Stimulated activated CD8-positive, alpha-beta memory T cell treated with anti-CD3 and anti-CD28 coated beads, Interleukin-4, amount 100 ng/mL, for 24 hours (primary cell): ENCODE measurements around the gene OBP2A.

Source experiments
- DNase-seq: peaks from one replicate; pipeline ENCODE4 v3.0.0-alpha.2; 2020; ENCODE audit warnings: low read depth

The OBP2A gene

DNA sequence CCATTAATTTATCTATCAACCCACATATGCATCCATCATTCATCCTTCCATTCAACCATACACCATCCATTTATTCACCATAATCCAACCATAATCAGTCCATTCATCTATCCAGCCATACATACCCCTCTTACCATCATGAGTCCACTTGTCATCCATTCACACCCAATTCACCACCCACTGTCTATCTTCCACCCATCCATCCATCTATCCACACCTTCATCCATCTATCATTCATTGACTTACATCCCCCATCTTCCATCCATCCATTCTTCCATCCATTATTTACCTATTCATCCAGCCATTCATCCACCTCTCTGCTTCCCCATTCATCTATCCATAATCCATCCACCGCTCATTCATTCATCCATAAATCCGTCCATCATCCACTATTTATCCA lies 33.4 kb downstream of the OBP2A start:
- DNase-seq: no peak

DNA sequence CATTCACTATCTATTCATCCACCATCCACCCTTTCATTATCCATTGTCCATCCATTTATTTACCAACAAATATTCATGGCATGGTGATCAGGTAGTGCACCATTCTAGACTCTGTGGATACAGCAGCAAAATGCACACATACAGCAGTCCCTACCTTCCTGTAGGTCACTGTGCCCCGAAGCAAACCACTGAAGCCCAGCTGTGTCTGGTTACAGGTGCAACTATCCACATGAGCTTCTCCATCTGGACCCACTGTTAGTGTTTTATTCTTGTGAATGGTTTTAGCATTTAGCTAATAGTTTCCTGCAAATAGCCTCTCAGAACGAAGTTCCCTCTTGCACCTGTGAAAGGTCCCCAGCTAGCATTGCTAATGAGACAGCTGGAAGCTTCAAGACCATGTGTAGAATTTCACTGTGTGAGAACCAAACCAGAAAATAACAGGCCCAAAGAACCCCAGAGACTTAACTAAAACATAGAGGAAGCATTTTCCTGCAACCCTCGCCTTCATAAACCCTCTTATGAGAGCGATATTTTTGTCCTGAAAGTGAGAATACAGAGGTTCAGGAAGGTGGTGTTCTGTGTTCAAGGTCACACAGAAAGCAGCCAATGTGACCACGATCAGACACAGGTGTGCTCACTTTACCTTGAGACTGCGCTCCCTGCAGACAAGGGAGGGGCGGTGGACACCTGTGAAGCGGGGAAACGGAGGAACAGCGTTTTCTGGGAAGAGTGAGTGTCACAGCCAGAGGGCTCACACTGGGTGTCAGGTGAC lies 34.1 kb downstream of the OBP2A start:
- no peak for DNase-seq

DNA sequence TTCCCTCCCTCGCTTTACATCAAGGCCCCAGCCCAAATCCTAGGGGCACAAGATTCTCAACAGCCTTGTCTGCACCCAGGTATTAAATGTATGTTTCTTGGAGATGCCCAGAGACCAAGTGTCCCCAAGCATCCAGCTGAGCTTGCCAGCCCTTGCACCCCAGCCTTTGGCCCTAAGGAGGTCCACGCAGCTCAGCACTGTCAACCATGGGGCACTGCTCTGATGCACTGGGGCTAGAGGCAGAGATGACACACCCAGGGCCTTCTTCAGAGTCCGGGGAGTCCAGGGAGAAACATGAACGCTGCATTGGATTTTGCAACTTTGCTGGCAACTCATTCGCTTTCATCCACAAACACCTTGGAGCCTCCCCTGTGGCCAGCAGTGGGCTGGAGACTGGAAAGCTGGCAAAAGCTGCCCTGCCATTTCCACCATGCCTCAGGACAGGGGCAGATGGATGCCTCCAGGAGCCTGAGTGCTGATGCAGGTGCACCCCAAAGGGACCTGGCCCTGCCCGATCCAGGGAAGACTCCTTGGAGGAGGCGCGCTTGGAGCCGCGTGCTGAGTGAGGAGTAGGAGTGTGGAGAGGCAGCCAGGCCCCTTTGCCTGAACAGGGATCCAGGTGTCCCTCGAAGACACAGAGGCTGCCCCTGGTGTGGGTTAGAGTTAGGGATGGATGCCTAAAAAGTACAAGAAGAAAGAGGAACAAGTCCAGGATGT lies 34.9 kb downstream of the OBP2A start:
- no peak for DNase-seq

DNA sequence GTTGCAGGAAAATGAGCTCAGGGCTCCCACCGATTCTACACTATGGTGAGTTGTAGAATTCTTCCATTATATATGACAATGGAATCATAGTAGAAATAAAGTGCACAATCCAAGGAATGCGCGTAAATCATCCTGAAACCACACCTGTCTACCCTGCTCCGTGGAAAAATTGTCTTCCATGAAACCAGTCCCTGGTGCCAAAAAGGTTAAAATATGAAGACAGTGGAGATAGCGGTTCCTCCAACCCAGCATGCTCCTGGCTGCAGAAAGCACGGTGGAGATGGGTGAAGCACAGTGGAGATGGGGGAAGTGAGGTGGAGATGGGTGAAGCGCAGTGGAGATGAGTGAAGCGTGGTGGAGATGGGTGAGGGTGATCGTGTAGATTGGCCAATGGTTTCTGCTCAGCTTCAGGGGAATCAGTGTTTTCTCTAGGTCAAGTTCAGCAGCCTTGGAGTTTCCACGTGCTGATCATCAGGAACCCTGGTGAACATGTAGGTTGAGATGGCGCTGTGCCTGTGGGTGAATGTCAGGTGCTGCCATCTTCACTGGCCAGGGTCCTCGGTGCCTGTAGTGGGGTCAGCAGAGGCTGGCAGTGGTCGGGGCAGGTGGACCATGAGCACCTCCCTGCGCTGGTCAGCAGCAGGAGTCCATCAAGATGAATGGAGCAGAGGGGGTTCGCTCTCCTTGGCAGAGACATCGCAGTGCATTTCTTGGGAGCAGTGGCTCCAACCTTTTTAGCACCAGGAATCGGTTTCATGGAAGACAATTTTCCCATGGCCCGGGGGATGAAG lies 35.9 kb downstream of the OBP2A start:
- DNase-seq: no peak

DNA sequence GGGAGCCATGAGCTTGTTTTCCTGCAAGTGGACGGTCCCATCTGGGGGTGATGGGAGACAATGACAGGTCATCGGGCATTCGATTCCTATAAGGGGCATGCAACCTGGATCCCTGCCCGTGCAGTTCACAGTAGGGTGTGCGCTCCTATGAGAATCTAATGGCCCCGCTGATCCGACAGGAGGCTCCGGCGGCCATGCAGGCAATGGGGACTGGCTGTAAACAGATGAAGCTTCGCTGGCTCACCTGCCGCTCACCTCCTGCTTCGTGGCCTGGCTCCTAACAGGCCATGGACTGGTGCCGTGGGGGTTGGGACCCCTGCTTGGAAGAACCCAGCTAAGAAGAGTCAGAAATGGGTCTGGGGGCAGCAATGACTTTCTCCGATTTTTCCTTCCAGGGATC lies 36.6 kb downstream of the OBP2A start:
- DNase-seq: no peak

DNA sequence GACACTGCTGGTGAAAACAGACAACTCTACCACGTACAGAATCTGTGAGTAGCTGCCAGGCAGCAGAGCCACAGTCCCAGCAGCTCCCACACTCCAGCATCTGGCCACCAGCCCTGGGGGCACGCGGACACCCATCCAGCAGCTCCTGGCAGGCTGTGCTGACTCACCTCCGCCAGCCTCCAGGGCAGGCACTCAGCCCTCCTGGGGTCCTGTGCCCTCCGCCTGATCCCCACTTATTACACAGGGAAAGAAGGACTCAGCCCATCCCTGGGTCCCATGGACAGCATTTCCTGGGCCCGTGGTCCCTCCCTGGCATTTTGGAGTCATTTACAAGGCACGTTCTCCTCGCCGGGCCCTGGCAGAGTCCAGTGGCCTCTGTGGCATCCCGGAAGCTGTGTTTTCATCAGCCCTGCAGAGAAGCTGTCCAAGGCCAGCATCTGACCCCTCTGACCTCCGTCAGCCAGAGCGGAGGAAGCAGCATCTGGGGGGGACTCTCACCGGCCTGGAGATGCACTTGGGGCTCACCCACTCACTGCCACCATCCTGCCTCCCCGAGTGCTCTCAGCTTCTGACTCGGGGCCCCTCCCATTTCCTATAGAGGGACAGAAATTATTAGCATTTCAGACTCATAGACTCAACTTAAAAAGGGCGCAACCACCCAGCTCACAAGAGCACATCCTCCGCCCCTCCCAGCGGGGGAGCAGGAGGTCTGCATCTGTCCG lies 37.2 kb downstream of the OBP2A start:
- DNase-seq: no peak

DNA sequence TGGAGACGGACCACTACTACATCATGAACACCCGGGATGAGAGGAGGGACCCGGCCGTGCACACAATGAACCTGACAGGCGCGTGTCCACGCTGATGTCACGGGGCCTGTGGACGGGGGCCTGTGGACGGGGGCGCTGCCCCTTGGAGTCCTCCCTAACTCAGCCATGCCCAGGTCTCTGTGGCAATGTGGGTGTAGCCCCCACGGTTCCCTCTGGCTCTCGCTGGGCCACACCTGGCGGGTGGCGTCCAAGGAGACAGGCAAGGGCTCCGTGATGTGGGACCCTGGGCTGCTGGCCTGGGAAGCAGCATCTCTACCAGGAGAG lies 37.7 kb downstream of the OBP2A start:
- no peak for DNase-seq

DNA sequence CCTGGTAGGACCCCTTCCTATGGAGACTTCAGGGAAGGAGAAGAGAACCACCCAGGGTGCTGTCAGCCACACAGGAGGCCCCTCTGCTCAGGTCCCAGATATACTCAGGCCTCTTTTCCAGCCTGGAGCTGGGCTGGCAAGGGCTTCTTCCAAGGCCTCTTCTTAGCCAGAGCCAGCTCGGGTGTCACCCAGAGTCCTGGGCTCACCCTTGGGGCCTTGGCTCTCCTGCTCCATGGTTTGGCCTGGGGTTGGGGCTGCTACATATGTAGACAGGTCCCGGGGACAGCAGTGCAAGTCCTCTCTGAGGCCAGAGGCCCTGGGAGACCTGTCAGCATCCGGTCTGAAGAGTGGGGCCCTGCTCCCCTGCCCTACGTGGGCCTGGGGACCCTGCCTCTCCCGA lies 38.4 kb downstream of the OBP2A start:
- DNase-seq: no peak

DNA sequence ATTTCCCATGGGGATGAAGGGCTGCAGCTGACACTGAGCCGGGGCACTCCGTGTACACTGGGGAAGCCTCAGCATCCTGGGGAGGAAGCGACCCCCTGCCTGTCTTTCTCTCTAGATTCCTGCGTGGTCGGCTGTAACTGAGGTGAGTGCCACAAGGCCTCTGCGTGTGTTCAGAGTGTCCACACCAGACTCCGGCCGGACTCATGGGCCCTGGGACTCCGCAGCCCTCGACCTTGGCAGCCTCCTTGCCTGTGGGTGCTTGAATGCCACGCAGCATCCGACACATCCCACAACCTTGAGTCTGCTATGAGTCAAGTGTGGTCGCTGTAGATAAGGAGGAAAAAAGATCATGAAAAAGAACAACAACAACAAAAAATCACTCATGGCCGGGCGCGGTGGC lies 39.0 kb downstream of the OBP2A start:
- DNase-seq: no peak

DNA sequence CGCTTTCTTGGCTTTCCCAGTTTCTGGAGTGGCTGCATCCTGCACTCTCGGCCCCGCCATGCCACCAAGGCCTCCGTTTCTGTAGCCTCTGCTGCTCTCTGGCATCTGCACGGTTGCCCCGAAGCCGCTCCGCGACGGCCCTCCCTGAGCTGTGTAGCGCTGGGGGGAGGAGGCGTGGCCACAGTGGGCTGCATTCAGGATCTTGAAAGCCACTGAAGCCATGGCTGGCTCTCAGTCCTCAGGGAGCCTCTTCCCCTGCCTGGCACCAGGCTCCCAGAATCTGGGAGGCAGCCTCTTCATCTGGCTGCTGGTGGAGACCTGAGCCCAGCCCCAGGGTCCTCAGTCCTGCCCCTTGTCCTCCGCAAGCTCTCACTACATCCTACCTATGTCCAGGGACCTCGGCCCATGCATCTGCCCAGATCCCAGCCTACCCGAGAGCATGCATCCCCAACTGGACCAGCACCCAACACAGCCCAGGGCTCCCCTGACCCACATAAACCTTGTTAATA lies 40.7 kb downstream of the OBP2A start:
- no peak for DNase-seq

DNA sequence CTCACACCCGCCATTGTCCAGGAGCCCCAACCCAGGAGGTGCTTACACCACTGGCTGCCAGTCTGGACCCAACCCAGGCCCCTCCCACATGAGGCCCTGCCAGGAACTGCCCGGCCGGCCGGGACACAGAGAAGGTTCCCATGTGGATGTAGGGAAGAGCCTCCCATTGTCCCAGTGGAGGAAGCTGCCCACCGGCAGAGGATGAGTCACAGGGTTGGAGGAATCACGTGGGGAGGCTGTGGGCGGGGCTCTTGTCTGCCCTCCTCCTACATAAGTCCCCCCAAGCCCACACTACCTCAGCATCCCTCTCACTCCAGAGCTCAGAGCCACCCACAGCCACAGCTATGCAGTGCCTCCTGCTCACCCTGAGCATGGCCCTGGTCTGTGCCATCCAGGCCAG lies 41.7 kb downstream of the OBP2A start:
- no peak for DNase-seq

DNA sequence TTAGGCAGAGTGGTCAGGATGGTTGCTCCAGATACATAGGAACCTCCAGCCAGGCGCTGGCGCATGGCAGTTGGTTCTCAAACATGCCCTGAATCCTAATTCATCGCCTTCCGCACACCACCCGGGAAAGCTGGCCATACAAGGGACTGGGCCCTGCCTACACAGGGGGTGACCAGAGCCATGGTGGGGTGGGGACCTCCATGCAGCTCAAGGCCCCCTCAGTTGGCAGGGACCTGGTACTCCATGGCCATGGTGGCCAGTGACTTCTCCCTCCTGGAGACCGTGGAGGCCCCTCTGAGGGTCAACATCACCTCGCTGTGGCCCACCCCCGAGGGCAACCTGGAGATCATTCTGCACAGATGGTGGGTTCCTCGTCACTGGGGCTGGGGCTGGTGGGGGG lies 42.4 kb downstream of the OBP2A start:
- DNase-seq: no peak

DNA sequence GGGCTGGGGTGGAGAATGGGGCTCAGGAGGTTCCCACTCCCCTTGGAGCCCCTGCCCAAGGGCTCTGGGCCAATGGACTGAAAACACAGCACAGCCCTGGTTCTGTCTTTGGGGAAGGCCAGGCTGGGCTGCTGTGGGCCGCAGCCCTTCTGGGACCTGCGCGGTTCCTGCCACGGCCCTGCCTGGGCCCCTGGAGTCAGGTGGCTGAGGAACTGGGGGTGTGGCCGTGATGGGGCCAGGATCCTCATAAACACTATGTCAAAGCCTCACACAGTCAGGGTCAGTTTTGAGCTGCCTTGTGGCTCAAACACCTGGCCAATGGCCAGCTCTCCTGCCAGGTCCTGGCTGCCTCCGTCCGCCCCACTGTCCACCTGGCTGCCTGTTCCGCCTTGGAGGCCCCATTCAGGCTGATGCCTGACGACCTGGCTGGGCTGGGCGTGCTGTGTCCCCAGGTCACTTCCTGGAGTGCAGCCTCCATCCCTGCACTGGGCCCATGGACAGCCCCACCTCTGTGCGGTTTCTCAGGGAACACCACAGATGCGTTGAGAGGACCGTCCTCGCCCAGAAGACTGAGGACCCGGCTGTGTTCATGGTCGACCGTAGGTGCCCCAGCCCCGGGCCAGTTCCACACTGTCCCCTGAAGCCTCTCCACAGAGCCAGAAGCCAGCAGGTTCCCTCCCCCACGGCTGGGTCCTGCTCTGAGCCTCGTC lies 43.1 kb downstream of the OBP2A start:
- DNase-seq: no peak

DNA sequence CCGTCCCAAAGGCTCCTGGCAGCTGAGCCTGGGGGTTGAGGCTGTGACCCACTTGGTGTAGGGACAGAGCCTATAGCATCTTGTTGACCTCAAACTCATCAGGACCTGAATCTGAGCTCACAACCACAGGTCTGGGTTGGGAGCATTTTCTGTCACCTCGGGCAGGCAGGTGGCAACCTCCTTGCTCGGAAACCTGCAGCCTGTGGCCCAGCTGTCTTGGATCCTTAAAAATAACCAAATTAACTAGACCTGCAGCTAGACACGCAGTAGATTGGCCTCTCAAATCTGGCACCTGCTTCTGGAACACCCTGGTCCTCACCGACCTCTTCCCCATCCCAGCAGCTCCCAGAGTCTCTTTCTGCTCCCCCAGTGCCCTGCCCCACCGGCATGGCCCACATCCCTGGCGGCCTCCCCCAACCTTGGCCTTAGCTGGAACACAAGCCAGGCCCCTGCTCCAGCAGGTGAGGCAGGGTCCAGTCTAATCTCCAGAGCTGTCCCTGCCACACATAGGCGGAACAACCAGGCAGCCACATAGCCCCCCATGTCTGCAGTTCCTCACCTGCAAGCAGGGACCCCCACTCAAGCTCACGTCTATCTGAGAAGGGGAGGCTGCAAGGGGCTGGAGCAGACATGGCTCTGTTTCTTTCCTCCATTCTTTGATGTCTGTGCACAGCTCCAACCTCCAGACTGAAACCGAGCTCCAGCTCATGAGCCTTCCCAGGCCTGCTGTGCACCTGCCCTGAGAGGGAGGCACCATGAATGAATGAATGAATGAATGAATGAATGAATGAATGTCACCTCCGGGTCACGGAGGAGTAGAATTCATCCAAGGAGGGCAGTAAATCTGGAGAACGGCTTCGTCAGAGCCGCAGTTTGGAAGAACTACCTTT lies 43.9 kb downstream of the OBP2A start:
- DNase-seq: no peak

DNA sequence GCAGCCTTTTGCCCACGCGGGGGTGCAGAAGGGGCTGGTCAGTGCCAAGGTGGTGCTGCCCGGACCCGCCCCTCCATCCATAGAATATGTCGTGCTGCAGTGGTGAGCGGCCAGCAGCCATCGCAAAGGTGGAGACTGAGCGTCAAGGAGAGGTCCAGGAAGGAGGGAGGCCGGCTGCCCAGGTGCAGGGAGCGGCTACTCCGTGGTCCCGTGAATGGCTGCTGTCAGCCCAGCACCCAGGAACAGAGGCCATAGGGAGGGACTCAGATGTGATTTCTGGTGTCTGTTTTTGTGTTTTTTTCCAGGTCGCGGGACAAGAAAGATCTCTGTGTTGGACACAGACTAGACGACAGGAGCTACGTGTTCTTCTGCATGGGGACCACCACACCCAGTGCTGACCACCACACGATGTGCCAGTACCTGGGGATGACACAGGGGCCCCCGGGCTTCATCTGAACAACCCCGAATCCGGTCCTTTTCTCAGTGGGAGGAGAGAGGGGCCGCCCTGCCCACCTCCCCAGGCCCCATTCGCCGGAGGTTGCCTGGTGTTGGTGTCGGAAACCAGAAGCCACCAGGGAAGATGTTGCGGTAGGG lies 44.7 kb downstream of the OBP2A start:
- DNase-seq: no peak

DNA sequence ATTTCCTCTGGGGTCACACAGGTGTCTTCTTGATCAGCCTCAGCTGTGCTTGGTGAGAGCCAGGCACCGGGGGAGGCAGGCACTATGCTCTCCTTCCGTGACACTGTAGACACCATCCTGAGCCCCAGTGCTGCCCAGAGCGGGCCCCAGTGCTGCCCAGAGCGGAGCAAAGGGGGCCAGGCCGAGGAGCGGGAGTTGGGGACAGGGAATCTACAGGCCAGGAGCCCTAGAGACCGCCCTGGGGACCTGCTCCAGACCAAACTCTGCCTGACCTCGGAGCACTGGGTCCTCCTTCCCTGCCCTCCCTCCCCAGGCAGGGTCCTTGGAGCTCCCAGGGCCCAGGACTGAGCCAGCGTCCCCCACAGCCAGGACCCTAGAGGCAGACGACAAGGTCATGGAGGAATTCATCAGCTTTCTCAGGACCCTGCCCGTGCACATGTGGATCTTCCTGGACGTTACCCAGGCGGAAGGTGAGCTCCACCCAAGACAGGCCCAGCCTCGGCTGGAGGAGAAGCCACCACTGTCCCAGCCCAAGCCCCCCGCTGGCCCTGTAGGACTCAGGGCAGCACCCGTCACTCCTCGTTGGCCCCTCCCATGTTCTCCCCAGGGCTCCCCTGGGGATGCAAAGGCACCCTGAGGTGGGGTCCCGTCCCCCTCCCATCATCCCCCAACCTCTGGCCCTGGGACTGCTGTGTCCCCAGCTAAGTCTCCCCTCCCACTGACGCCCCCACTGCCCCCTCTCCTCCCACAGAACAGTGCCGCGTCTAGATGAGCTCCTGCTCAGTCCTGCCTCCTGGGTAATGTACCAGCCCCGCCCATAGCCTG lies 45.8 kb downstream of the OBP2A start:
- no peak for DNase-seq

DNA sequence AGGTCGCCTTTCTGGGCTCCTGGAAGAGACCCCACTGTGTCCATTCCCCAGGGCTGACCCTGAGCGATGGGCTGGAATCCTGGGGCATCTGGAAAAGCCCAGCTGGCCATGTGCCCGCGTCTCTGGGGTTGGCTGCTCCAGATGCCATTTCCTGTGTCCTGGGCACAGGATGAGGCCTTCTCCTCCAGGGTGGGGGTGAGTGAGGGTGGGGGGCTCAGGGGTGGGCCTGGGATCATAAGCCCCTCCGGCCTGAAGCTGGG lies 46.3 kb downstream of the OBP2A start:
- no peak for DNase-seq

DNA sequence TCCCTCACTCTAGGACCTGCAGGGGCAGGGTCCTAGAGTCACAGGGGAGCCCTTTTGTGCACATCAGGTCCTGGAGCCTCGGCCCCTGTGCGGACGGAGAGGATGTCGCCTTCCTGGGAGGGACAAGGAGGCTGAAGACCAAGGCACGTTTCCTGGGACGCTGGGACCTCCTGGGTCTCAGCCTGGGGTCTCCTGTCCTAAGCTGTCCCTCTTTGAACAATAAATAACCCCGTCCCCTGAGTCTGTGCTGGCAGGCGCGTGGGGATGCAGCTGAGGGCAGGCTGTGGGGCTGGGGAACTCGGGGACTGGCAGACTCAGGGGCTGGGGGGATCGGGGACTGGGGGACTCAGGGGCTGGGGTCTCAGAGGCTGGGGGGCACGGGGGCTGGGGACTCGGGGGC lies 46.7 kb downstream of the OBP2A start:
- DNase-seq: no peak

DNA sequence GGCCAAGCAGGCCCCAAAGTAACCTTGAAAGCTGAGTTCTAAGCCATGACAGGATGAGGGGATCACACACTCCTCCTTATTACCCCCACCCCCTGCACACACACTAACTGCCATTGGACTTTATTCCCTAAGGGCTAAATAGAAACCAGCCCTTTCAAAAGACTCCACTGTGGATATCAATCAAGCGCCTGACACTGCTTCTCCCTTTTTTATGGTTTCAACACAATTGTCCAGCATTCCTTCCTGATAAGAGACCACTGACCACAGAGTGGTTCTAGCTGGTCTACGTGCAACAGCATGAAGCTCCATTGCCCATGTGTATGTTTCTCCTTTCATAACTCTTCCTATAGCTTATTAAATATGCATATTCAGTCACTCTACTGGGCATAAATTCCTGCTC lies 50.3 kb downstream of the OBP2A start:
- no peak for DNase-seq
